ENCODE data around the gene CHGA.

The CHGA gene

DNA sequence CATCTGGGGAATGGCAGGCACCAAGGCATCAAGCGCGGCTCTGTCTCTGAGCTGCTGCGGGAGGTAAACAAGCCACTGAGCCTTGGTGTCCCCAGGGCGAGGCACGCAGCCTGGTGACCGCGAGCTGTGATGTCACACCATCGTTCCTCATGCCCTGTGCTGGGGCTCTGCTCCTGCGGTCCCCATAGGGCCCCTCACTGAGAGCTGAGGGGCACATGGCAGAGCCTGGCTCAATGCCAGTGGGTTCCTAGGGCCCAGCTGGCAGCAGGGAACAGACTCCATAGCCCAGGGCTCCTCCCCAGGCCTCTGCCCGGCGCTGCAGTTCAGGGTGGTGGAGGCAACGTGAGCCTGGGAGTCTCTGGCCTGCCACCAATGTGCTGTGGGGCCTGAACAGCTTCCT, 22.6 kb downstream of the CHGA start:
- no peak for DNase-seq

DNA sequence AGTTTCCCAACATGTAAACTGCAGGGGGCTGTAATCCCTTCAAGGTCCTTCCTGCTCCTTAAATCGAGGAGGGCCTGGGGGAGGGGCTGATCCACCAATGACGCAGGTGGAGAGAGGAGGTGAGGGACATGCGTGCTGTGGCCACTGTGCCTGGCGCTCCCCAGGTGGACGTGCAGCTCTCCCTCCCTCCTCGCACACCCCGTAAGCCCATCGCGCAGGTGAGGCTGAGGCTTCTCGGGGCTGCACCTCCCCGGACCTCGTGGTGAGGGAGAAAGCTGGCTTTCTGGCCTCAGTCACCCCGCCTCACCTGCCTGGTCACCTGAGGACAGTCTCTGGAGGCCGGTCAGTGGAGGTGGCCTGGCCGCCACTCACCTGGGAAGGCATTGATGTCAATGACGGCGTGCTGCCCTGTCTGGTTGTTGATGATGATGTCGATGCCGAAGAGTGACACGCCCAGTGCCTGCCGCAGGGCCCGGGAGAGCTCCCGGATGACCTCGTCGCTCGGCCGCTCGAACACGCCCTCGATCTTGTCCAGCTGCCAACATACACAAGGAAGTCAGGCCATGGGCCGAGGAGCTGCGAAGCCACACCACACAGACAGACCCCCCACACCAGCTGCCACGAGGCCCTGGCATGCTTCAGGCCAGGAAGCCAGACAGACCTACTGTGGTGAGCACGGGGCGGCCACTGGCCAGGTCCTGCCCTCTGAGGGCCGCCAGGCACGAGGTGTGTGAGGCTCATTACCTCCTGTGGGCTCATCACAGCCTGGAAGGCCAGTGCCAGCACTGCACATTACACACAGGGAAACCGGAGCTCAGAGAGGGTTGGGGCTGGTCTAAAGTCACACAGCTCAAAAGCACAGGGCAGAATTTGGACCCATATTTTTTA, 23.3 kb downstream of the CHGA start:
- no peak for DNase-seq

DNA sequence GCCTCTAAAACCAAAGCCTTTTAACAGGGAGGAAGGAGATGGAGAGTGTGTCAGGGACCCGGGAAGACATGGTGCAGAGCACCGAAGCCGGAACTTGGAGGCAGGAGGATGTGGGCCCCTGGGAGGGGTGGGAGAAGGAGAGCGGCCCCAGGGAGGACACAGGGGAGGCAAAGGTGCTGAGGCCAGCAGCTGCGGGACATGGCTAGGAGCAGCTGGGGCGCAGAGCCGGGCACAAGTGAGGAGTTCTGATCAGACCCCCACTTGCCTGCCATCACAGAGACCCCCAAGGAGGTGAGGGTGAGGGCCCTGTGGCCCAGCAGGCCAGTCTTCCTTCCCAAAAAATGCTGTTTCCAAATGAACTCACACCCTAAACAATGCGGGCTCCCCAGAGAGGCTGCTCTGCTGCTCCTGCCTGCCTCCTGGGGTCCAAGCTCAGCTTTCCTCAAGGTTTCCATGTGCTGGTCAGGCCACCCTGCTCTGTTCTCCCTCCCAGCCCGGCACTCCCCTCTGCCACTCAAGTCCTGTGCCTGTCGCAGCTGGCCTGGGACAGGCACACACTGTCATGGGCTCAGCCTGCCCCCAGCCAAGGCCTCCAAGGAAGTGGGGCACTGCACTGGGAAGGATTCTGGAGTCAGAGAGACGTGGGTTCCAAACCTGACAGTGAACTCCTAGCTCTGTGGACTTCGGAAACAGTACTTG, 24.0 kb downstream of the CHGA start:
- no peak for DNase-seq

DNA sequence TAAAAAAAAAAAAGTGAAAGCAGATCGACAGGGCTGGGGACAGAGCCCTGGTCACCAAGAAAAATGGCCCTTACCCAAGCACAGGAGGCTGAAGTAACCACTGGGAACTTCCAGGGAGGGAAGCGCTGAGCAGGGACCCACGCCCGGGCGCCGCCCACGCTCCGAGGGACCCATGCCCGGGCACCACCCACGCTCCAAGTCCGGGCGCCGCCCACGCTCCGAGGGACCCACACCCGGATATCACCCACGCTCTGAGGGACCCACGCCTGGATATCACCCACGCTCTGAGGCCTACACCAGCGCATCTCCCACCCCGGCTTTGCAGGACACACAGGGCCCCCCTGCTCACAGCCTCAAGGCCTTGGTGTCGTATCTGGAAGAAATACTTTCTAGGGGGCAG, 25.7 kb downstream of the CHGA start:
- no peak for DNase-seq

DNA sequence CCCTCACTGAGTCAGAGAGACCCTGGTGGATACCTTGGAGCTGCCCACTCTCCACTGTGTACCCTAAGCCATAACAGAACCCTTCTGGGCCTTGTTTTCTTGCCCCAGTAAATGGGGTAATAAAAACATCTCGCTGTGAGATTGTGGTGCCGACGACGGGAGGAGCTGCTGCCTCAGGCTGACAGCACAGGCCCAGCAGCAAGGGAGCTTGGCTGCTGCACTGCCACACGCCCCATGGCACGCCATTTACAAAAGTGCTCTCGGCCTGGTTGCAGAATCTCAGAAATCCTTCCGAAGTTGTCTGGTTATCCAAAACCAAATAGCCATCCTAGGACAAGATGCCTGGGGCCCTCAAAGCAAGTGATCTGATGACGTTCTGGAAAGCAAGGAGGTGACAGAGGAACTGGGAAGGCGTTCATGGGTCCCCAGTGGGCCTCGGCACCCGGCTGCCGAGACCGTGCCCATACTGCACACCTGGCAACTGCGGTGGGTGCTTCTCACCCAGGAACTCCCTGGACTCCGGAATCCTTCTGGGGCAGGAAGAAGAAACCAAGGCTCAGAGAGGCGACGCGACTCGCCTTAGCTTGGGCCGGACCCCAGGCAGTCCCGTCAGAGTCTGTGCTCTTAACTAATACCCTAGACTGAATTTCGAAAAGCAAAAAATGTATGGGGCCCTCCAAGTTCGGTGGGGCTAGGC, 26.7 kb downstream of the CHGA start:
- DNase-seq: no peak

DNA sequence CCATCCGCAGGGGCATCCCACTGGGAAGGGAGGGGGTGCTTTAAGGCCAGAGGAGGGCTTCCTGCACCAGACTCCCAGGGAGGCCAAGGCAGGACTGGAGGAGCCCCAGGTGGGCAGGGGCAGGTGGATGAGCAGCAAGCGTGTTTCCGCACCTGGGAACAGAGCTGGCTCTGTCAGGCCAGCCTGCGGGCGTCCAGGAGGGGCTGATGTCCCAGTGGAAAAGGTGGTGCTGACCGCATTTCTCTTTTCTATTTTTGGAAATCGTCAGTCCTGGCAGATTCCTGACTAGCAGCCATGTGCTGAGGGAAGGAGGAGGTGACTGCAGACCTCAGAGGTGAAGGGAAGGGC, 27.2 kb downstream of the CHGA start:
- DNase-seq: no peak

DNA sequence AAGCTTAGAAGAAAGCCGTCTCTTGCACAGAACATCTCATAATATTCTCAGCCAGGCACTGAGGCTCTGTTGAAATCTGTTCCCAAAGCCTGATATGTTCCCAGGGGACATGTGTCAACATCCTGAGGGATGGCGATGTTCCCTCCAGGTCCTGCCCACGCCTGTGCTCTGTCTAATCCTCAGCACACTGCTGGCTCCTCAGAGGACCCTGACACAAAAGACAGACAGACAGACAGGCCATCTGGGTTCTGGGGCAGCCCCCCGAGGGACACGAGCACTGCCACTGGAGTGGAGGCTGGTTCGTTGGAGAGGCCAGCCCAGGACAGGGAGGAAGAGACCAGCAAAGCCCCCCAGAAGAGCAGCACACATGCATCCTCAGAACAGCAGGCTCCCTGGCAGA, 27.8 kb downstream of the CHGA start:
- no peak for DNase-seq

DNA sequence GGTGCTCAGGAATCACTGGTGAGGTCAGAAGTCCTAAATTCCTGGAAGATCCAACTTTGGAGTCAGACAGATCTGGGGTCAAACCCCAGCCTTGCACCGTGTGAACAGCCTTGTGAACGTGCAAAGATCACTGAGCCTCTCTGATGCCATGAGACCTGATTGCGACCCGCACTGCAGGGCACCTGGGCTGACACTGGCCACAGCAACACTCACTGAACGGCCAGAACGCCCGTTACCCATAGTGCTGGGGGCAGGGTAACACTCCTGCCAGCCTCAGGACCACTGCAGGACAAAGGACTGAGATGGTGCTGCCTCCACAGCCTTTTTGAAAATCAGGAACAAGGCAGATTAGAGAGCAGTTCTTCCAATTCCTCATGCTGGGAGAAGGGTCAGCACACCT, 28.3 kb downstream of the CHGA start:
- DNase-seq: no peak

DNA sequence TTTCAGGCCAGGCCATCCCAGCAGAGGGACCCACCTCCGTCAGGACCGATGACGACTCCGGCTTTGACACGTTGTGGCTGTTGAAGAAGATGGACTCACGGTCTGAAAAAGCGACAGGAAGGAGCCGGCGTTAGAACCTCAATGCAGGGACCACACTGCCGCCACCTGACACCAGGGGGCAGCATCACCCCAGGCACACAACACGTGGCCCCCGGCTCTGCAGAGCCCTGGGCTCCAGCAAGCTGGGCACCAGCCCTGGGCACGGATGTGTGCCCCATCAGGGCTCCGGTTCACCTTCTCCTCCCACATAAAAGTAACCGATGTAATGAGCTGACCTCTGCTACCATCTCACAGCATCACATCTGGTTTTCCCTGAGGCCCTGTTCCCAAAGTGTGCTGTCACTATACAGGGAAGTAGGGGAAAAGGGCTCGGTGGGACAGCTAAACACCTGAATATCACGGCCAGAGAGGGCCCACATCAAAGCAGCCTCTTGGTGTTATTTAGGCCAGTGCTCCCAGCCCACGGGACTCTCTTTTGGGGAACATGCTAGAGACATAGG, 29.0 kb downstream of the CHGA start:
- DNase-seq: peak; percentile 80

DNA sequence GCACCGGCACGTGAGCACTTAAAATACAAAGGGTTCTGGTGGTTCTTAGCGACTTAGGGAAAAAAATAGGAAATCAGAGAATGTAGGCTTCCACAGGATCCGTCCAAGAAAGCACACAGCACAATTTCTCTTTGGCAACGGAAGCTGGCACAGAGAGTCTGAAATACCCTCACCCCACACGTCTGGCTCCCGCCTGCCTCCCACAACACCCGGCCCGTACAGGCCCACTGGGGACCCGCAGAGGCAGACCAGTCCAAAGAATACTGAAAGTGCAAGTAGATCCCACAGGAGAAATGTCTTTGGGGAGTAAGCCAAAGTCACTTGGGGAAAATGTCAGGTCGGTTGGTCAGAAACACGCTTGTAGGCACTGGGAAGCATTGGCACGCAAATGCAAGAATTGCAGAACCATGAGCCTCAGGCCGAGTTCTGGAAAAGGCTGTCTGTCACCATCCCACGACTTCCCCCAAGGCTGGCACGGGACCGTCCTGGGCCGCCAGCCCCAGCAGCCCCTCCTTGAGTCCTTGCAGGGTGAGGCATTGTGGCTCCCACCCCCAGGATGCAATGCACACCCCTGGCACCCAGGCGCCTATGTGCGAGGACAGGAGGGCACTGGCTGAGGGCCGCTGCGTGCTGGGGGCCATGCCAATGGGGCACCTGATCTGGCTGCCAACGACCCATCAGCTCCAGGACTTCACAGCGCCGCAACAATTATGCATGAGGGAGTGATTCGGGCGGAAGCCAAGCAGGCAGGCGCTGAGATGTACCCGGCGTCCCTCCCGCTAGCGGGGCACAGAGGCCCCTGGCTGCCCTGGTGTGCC, 29.7 kb downstream of the CHGA start:
- no peak for DNase-seq

DNA sequence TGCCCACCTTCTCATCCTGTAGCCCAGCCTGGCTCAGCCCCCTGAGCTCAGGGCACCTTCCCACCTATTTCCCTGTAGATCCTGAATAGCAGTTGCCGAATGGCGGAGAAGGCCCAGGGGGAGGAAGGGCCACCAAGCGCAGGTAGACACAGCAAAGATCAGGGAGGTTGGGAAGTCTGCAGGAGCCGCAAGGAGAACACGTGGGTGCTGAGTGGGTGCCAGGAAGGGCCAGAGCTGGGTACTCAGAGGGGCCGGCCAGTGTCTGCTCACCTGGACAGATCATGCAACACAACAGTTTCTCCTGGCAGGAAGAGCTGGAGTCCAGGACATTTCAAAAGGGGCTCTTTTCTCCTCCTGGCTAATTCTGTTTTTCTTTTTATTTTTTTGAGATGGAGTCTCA, 30.6 kb downstream of the CHGA start:
- no peak for DNase-seq

DNA sequence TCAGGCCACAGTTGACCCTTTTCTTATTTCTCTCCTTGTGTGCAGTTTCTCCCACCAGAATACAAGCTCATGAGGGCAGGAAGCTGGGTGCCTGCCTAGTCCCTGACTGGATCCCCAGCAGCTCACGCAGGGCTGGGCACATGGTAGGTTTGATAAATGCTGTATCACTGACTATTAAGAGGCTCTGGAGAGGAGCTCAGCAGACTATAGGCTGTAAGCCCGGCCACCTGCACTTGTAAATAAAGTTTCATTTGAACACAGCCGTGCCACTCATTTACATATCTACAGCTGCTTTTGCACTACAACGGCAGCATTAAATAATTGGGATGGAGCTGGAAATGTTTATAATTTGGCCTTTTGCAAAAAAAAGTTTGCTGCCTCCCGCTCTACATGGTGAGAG, 32.0 kb downstream of the CHGA start:
- no peak for DNase-seq

DNA sequence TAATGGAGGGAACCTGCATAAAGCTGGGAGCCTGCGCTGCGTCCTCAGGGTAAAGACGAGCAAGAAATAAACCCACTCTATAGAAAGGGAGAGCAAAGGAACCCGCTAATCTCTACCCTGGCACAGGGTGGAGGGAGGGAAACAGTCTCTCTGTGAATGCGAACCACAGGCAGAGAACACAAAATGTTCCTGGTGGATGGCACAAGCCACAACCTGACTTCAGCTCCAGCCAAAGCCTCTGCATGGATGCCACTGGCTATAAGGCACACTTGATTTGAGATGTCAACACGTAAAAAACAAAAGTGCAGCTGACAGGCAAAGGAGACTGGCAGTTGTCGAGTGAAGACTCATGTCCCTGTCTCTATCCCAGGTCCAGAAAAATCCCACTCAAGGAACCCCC, 32.4 kb downstream of the CHGA start:
- no peak for DNase-seq

DNA sequence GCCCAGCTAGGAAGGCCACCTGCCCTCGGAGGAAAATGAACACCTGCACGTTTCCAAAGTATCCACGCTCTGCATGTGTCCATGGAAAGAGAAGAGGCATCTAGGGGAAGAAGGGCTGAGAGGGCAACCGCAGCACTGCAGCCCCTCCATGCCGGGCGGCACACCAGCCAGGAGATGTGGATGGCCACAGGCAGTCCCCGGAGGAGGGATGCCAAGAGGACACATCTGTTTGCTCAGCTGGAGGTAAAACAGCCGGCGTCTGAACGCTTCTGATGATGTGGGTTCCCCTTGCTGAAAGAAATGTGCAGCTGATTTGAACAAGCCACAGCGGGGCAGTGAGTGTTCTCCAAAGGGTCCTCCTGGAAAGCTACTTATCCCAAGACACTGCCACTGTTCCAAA, 34.0 kb downstream of the CHGA start:
- no peak for DNase-seq

DNA sequence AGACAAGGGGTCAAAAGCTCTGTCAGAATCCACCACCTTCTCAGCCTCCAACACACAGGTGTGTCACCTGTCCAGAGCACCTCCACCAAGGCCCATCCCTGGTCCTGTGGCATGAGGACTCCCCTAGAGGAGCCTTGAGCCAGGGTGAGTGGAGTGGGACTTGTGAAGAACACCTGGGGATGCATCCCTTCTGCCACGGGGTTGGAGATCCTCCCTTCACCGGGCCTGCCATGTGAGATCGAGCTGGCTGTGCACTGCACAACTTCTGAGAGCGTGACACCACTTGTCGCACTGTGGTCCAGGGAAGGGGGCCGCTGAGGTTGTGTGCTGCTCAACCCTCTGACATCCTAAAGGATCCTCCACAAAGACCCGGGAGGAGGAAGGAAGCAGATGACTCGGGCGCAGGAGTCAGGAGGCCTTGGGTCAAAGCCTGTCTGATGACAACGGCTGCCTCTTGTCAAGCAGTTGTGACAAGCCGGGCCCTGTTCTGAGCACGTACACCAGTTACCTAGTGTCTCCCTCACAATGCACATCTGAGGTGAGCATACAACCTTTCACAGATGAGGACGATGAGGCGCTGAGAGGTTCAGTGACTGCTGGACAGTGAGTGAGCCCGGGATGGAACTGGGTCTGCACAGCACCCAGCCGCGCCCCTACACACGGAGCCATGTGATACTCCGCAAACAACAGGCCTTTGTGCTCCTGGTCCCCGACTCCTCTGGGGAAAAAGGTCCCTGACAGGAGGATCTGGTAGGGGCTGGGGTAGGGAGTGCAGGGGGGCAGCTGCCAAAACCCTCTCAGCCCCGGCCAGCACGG, 35.6 kb downstream of the CHGA start:
- DNase-seq: no peak

DNA sequence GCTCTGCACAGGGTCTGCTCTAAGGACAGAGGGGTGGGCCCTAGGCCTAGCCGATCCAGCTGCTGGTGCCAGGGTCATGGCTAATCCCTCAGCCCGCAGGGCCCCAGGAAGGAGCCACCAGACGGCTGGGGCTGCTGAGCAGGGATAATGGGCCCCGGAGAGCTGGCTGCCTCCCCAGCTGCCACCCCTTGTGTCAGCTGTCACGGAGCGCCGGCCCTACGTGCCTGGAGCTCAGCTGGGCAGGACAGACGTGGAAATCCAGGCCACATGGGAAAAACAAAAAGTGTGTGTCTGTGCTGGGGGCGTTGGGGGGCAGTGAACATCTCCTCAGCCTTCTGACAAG, 36.2 kb downstream of the CHGA start:
- DNase-seq: no peak

DNA sequence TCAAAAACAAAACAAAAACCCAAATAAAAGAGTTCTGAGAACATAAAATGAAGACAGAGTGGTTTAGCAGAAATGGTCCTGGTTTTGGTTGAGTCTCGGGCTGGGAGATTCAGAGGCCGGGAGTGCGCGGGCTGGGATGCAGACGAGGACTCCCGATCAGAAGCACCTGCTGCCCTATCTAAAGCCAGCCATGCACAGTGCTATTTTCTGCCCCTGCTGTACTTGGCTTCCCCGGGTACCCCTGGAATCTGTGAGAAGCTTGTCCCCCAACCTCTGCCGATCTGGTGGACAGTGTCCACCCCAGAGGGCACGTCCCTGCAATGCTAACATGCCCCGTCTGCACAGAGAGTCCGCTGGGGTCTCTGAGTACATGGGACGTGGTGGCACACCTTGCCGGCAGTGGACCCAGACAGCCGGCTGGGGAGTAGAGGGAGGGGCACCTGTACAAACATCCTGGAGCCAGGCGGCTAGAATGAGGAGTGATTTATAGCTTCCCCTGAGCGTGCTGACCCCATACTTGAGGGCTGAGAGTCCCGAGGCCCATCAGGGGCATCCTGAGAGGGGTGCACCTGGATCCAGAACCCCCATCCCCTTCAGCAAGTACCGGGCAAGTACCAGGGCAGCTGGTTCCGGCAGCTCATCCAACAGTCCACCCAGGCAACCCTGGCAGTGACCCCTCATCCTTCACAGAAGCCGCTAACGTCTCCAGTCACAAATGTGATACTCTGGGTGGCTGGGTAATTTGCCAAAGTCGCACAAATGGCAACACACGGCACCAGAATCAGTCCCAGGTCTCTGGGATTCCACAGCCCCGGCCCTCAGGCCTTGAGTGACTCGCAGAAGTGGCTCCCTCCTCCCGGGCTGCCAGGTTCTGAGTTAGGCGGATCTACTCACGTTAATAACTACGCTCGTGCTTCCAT, 37.1 kb downstream of the CHGA start:
- no peak for DNase-seq

DNA sequence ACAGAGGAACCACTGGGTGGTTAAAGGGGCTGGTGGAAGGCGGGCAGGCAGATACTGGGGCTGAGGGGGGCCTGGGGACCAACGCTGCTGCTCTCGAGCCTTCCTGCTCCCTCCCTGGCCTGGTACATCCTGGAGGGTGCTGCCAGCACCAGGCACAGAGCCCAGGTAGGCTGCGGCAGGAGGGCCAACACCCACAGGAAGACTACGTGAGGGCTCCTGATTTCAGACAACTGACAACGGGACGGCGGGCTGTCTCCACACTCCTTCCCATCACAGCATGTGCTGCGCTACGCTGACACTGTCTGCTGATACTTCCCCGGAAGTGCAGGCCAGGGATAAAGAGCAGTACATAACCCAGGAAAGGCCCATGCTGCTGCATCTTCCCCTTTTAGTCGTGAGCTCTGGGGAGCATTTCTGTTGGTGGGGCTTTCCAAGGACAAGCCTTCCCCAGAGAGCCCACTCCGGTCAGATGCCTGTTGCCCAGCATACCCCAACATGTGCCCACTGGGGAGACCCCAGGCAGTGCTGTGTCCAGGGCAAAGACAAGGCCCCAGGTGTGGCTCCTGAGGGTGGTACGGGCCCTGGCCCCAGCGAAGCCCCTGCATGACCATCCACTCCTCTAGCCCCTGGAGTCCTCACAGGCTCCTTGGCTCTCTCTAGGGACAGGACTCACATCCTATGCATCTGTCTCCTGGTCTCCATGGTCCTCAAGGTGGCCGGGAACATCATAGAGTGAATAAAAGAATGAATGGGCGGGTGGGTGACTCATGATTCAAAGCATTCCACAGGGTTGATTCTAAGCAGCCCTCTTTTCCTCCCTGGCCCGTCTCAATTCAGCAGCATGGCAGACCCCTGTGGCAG, 38.0 kb downstream of the CHGA start:
- DNase-seq: no peak

DNA sequence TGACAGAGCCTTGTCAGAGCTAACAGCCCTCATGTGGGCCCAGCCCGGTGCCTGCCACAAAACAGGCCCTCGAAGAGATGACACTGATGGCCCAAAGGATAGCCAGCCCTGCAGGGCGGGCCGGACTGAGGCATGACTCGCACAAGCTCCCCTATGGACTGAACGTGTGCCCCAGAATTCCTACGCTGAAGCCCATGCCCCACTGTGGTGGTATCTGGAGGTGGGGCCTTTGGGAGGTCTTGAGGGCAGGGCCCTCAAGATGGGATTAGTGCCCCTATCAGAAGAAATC, 38.6 kb downstream of the CHGA start:
- no peak for DNase-seq

All from CD4-positive, alpha-beta T cell treated with Interleukin-6 for 4 hours (primary cell).